Activated CD4-positive, alpha-beta T cell treated with anti-CD3 and anti-CD28 coated beads, Interleukin-2, amount 10 ng/mL, durations not matched to agents 7 days and 5 days (primary cell): ENCODE measurements around the gene TBL1X. TPM values are rescaled to one million over a fixed set of nuclear protein-coding genes. Genes with fewer than 3 reads are reported as not detected.
"Not testable (repeated sequence)": the region's sequence is repeated elsewhere in the genome, so short reads cannot be mapped to it uniquely, and the experiment has no call there.

Experiments
- CTCF ChIA-PET: fragments of 350-600 bp; sonication (Branson Sonifier 250); formaldehyde crosslinking; loops from one replicate; lab custom pipeline; 2021; ENCODE audit warnings: antibody characterized with exemption; lab: Charles Lee
- POLR2A ChIA-PET: fragments of 350-600 bp; sonication (Branson Sonifier 250); formaldehyde crosslinking; loops from one replicate; lab custom pipeline; 2021; ENCODE audit warnings: antibody characterized with exemption; lab: Charles Lee
- DNase-seq: peaks from one replicate; pipeline ENCODE4 v3.0.0-alpha.2; 2020
- H3K27ac Mint-ChIP-seq: one replicate; pipeline ENCODE4 v1.8.0; 2021; ENCODE audit warnings: mild to moderate bottlenecking, moderate library complexity, mixed read lengths
- H3K27me3 Mint-ChIP-seq: one replicate; pipeline ENCODE4 v1.8.0; 2021; ENCODE audit warnings: mixed read lengths
- H3K36me3 Mint-ChIP-seq: one replicate; pipeline ENCODE4 v1.8.0; 2021; ENCODE audit warnings: low read depth, mixed read lengths
- H3K4me1 Mint-ChIP-seq: one replicate; pipeline ENCODE4 v1.8.0; 2021; ENCODE audit warnings: mixed read lengths
- H3K4me3 Mint-ChIP-seq: one replicate; pipeline ENCODE4 v1.8.0; 2021; ENCODE audit warnings: mild to moderate bottlenecking, moderate library complexity, mixed read lengths
- H3K9me3 Mint-ChIP-seq: one replicate; pipeline ENCODE4 v1.8.0; 2021; ENCODE audit warnings: mixed read lengths
- total RNA-seq, 2 experiments: library from RNA; stranded (reverse); gene quantifications; one replicate each; pipeline ENCODE4 v1.2.3, GENCODE V29; 2021

The TBL1X gene
- total RNA-seq, 2 experiments from 2014 or later = 21.2 to 23.6 TPM

GRCh38 chrX:9438933-9439494, 25.8 kb upstream of the TBL1X start:
- ChIA-PET CTCF (no interaction called here), POLR2A (no interaction called here)
- no peaks in the 10 kb centered on the region for H3K9me3 Mint-ChIP-seq
- no peak overlapping the region for H3K4me3 Mint-ChIP-seq
- H3K27ac Mint-ChIP-seq = no peak overlapping the region
- peaks cover 3% of the 10 kb centered on the region for H3K4me1 Mint-ChIP-seq
- H3K36me3 Mint-ChIP-seq = no peaks in the 10 kb centered on the region
- no peak for DNase-seq
- no peaks in the 10 kb centered on the region for H3K27me3 Mint-ChIP-seq

GRCh38 chrX:9440116-9440844, 24.6 kb upstream of the TBL1X start:
- H3K27ac Mint-ChIP-seq = no peak overlapping the region
- H3K4me3 Mint-ChIP-seq = no peak overlapping the region
- ChIA-PET POLR2A (no interaction called here), CTCF (interaction anchor here (1.4 kb wide), 1 partner anchor 11 kb away, joined by 4 read pairs; no protein-coding TSS in a partner anchor)
- no peak for DNase-seq
- H3K4me1 Mint-ChIP-seq = peaks cover 3% of the 10 kb centered on the region
- H3K9me3 Mint-ChIP-seq = no peaks in the 10 kb centered on the region
- no peaks in the 10 kb centered on the region for H3K27me3 Mint-ChIP-seq
- H3K36me3 Mint-ChIP-seq = no peaks in the 10 kb centered on the region

- ChIA-PET POLR2A (no interaction called here), CTCF (no interaction called here)
- H3K36me3 Mint-ChIP-seq = no peaks in the 10 kb centered on the region
Observed at GRCh38 chrX:9442056-9442455, 22.8 kb upstream of the TBL1X start.

GRCh38 chrX:9443327-9443726, 21.5 kb upstream of the TBL1X start:
- no peak overlapping the region for H3K4me3 Mint-ChIP-seq
- no peak overlapping the region for H3K27ac Mint-ChIP-seq
- POLR2A ChIA-PET = no interaction called here
- no peaks in the 10 kb centered on the region for H3K9me3 Mint-ChIP-seq
- no peaks in the 10 kb centered on the region for H3K27me3 Mint-ChIP-seq
- CTCF ChIA-PET = no interaction called here
- H3K4me1 Mint-ChIP-seq = peaks cover 3% of the 10 kb centered on the region
- H3K36me3 Mint-ChIP-seq = no peaks in the 10 kb centered on the region
- DNase-seq = no peak

More at GRCh38 chrX:9442056-9442455, 22.8 kb upstream of the TBL1X start:
- DNase-seq = no peak
- Mint-ChIP-seq H3K27me3 (no peaks in the 10 kb centered on the region), H3K27ac (no peak overlapping the region), H3K4me3 (no peak overlapping the region), H3K4me1 (peaks cover 3% of the 10 kb centered on the region), H3K9me3 (no peaks in the 10 kb centered on the region)

- Mint-ChIP-seq H3K36me3 (no peaks in the 10 kb centered on the region), H3K4me3 (no peak overlapping the region), H3K27me3 (no peaks in the 10 kb centered on the region), H3K9me3 (no peaks in the 10 kb centered on the region), H3K4me1 (no peaks in the 10 kb centered on the region), H3K27ac (no peak overlapping the region)
- ChIA-PET POLR2A (no interaction called here), CTCF (no interaction called here)
- no peak for DNase-seq
Observed at GRCh38 chrX:9447906-9448305, 17.0 kb upstream of the TBL1X start.

- H3K4me1 Mint-ChIP-seq = peaks cover 34% of the 10 kb centered on the region
- peak overlapping the region; percentile 98 for H3K27ac Mint-ChIP-seq
- ChIA-PET POLR2A (interaction anchor here (0.5 to 0.6 kb wide), 2 partner anchors 105 to 638 kb away, joined by 3 to 4 read pairs; no protein-coding TSS in a partner anchor), CTCF (interaction anchor here (0.6 to 1.1 kb wide), 3 partner anchors 16 to 108 kb away, joined by 3 read pairs; no protein-coding TSS in a partner anchor)
- DNase-seq = peak; percentile 58
- H3K27me3 Mint-ChIP-seq = no peaks in the 10 kb centered on the region
- no peaks in the 10 kb centered on the region for H3K9me3 Mint-ChIP-seq
- peak overlapping the region; percentile 29 for H3K4me3 Mint-ChIP-seq
- no peaks in the 10 kb centered on the region for H3K36me3 Mint-ChIP-seq
Observed at GRCh38 chrX:9456250-9457074, 8.4 kb upstream of the TBL1X start.

- POLR2A ChIA-PET, H3K27me3 Mint-ChIP-seq, DNase-seq, CTCF ChIA-PET, H3K36me3 Mint-ChIP-seq, H3K9me3 Mint-ChIP-seq, H3K4me3 Mint-ChIP-seq, H3K27ac Mint-ChIP-seq: not testable (repeated sequence)
- H3K4me1 Mint-ChIP-seq = peaks cover 47% of the 10 kb centered on the region
Observed at GRCh38 chrX:9458034-9458433, 6.8 kb upstream of the TBL1X start.

- POLR2A ChIA-PET = no interaction called here
- H3K4me1 Mint-ChIP-seq = peaks cover 52% of the 10 kb centered on the region
- no peak overlapping the region for H3K4me3 Mint-ChIP-seq
- H3K27ac Mint-ChIP-seq = peak overlapping the region; percentile 19
- H3K9me3 Mint-ChIP-seq = no peaks in the 10 kb centered on the region
- no peaks in the 10 kb centered on the region for H3K36me3 Mint-ChIP-seq
- H3K27me3 Mint-ChIP-seq = no peaks in the 10 kb centered on the region
- no peak for DNase-seq
- CTCF ChIA-PET = interaction anchor here (1.2 kb wide), 1 partner anchor 101 kb away, joined by 3 read pairs; no protein-coding TSS in a partner anchor
Observed at GRCh38 chrX:9458516-9459078, 6.3 kb upstream of the TBL1X start.

- Mint-ChIP-seq H3K4me3 (no peak overlapping the region), H3K27me3 (no peaks in the 10 kb centered on the region), H3K4me1 (peaks cover 59% of the 10 kb centered on the region), H3K36me3 (no peaks in the 10 kb centered on the region), H3K9me3 (no peaks in the 10 kb centered on the region), H3K27ac (no peak overlapping the region)
- DNase-seq = no peak
- ChIA-PET CTCF (interaction anchor here (1.2 kb wide), 1 partner anchor 102 kb away, joined by 3 read pairs; no protein-coding TSS in a partner anchor), POLR2A (no interaction called here)
Observed at GRCh38 chrX:9459186-9459748, 5.6 kb upstream of the TBL1X start.

GRCh38 chrX:9461087-9461486, 3.8 kb upstream of the TBL1X start:
- peaks cover 52% of the 10 kb centered on the region for H3K4me1 Mint-ChIP-seq

GRCh38 chrX:9462456-9462855, 2.4 kb upstream of the TBL1X start:
- H3K4me1 Mint-ChIP-seq = peaks cover 50% of the 10 kb centered on the region
- H3K27me3 Mint-ChIP-seq = no peaks in the 10 kb centered on the region
- no peaks in the 10 kb centered on the region for H3K9me3 Mint-ChIP-seq
- no peaks in the 10 kb centered on the region for H3K36me3 Mint-ChIP-seq
- CTCF ChIA-PET = interaction anchor here (0.8 to 1.4 kb wide), 4 partner anchors 13 to 121 kb away, joined by 3 to 4 read pairs (median 4); no protein-coding TSS in a partner anchor
- POLR2A ChIA-PET = no interaction called here
- no peak overlapping the region for H3K4me3 Mint-ChIP-seq
- DNase-seq = no peak
- peak overlapping the region; percentile 90 for H3K27ac Mint-ChIP-seq

More at GRCh38 chrX:9461087-9461486, 3.8 kb upstream of the TBL1X start:
- Mint-ChIP-seq H3K27me3 (no peaks in the 10 kb centered on the region), H3K9me3 (no peaks in the 10 kb centered on the region), H3K36me3 (no peaks in the 10 kb centered on the region), H3K27ac (no peak overlapping the region), H3K4me3 (no peak overlapping the region)
- CTCF ChIA-PET = interaction anchor here (0.8 kb wide), 1 partner anchor 10 kb away, joined by 3 read pairs; no protein-coding TSS in a partner anchor
- DNase-seq = no peak
- POLR2A ChIA-PET = no interaction called here
